ENCODE results near the gene C16orf92. TPM values are rescaled to one million over a fixed set of nuclear protein-coding genes. Genes with fewer than 3 reads are reported as not detected.

Gene C16orf92
- total RNA-seq, 1 donor from 2014 or later, result not detected

DNA sequence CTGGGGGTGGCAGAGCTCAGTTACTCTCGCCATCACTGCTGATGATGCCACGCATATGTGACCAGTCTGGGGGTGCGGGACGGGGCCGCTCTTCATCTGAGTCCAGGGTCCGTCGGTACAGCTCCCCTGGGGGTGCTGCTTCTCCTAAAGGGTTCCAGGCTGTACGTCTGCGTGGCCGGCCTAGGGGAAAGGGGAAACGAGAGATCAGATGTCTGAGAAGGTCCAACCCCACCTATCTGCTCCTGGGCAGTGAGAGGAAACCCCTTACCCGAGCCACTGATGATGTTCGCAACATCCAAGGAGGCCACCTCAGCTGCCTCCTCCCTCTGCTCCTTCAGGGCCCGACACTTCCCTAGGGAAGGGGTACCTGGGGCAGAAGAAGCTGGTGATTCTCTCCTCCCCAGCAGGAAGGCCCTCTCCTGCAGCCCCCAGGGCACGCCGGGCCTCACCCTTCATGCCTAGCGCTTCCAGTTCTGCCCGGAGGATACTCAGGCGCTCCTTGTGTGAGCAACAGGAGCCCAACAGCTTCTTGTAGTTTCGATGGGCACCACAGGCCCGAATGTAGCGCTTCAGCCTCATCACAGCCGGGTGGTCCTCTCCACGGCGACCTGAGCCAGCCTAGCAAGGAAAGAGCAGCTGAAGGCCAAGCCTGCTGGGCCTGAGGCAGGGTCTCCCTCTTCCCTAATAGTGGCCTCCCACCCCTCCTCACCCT is 29.7 kb upstream of the C16orf92 start:
- intact Hi-C loops (cut with micrococcal nuclease), result loop anchor here (10.0 kb wide), 2 partner anchors 381 to 661 kb away; partner anchors contain the start of genes FBRS, MYL11, PRR14 and TBC1D10B
- Mint-ChIP-seq H3K4me1 (peaks cover 24% of the 10 kb centered on the region), H3K4me3 (peak overlapping the region; percentile 95), H3K27ac (no peak overlapping the region), H3K36me3 (ENCODE audit: low read depth) (peaks cover 45% of the 10 kb centered on the region), H3K27me3 (no peaks in the 10 kb centered on the region), H3K9me3 (no peaks in the 10 kb centered on the region)
- DNase-seq, result no peak

DNA sequence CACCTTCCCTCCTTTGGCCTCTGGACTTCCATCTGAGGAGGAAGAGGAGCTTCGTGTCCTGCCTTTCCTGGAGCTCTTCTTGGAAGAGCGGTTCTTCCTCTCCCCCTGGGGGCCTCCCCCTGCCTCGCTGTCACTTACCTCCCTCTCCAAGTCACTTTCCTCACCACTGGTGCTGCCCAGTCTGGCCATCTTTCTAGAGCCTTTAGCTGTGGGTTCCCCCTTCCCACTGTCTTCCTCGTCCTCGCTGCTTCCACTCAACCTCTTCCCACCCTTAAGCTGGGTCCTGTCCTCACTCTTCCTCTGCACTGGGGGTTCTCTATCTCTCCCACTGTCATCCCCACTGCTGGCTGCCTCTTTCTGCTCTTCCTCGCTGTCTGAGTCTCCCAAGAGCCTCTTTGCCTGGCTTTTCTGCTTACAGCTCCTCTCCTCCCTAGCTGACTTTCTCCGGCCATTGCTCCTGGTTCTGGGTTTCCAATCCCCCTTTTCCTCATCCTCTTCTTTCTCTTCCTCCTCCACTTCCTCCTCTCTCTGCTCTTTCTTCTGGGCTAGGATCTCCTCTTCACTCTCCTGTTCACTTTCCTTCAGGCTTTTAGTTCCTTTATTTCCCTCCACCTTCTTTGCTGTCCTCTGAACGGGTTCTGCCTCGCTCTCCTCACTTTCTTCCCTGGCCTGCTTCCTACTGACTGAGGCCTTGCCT is 28.9 kb upstream of the C16orf92 start:
- peak overlapping the region; percentile 98 for H3K27ac Mint-ChIP-seq
- peaks cover 44% of the 10 kb centered on the region for H3K36me3 Mint-ChIP-seq (ENCODE audit: low read depth)
- no peak for DNase-seq
- intact Hi-C loops (cut with micrococcal nuclease), result loop anchor here (10.0 kb wide), 2 partner anchors 381 to 661 kb away; partner anchors contain the start of genes FBRS, MYL11, PRR14 and TBC1D10B
- H3K27me3 Mint-ChIP-seq, result no peaks in the 10 kb centered on the region
- peaks cover 24% of the 10 kb centered on the region for H3K4me1 Mint-ChIP-seq
- no peaks in the 10 kb centered on the region for H3K9me3 Mint-ChIP-seq
- peak overlapping the region; percentile 95 for H3K4me3 Mint-ChIP-seq

DNA sequence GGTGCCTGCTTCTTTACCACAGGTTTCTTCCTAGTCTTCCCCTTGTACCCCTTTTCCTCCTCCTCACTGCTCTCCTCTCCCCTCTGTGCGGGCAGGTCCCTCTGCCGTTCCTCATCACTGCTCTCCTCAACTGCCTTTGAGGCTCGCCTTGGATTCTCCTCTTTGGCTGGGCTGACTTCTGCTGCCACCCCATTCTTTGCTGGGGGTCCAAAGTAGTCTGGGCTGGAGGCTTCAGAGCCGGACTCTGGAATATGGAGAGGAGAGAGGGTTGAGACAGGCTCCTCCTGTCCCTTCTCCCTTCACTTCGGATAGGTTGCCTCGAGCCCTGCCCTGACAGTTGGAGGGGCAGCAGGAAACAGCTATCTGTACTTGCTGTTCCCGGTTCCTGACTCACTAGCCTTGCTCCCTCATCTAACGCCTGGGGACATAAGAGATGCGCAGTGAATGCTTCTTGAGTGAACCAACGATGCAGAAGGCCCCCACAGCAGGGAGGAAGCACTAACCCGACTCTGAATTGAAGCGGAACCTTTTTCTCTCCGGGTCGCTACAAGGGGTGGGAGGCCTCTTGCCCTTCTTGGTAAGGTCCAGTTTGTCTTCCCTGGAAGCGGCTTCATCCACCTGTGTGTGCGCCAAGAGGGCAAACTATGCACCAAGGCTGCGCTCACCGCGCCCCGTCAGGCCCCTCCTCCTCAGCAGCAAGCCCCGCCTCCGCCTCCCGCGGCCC is 28.2 kb upstream of the C16orf92 start:
- no peaks in the 10 kb centered on the region for H3K9me3 Mint-ChIP-seq
- DNase-seq, result peak; percentile 93
- H3K4me1 Mint-ChIP-seq, result peaks cover 26% of the 10 kb centered on the region
- H3K27me3 Mint-ChIP-seq, result no peaks in the 10 kb centered on the region
- intact Hi-C loops (cut with micrococcal nuclease), result loop anchor here (5.0 to 10.0 kb wide), 3 partner anchors 380 to 1172 kb away; partner anchors contain the start of genes ATXN2L, FBRS, MYL11 and PRR14
- peak overlapping the region; percentile 98 for H3K27ac Mint-ChIP-seq
- peaks cover 47% of the 10 kb centered on the region for H3K36me3 Mint-ChIP-seq (ENCODE audit: low read depth)
- peak overlapping the region; percentile 95 for H3K4me3 Mint-ChIP-seq

DNA sequence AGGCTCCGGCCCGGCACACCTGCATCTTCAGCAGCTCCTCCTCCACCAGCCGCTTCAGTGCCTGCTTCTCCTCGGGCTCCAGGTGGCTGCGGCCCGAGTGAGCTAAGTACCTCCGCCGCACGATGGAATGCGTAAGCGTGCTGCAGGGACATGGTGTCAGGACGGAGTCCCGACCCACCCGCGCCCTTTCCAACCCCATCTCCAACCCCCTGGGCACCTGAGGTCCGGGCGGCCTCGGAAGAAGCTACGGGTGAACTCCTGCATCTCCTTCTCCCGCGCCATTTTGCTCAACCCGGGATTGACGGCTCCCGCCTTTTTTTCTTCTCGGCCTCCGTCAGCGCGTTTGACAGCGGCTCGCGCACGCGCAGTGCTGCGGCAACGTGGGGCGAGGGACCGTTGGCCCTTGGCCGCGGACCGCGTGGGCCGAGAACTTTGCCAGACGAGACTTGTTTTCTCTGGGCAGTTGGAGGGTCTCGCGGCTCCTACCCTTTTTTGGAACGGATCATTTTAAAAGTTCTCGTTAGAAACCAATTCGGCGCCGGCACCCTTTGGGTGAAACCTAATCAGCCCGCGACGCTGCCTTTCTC is 27.6 kb upstream of the C16orf92 start, which contains the start of gene HIRIP3:
HIRIP3 (minus strand) TSS at position 294 of the 587 bp plus-strand sequence; CDS start at position 282, 12 bp downstream.
- Mint-ChIP-seq H3K27ac (peak within 1 kb of the TSS; percentile 98), H3K27me3 (no peaks in the 10 kb centered on the region), H3K9me3 (no peaks in the 10 kb centered on the region), H3K36me3 (ENCODE audit: low read depth) (peaks cover 48% of the 10 kb centered on the region), H3K4me1 (peaks cover 26% of the 10 kb centered on the region), H3K4me3 (peak within 1 kb of the TSS; percentile 95)
- intact Hi-C loops (cut with micrococcal nuclease), result loop anchor here (5.0 to 10.0 kb wide), 3 partner anchors 379 to 1173 kb away; partner anchors contain the start of genes ATXN2L, FBRS, MYL11 and PRR14
- DNase-seq, result peak; percentile 97

DNA sequence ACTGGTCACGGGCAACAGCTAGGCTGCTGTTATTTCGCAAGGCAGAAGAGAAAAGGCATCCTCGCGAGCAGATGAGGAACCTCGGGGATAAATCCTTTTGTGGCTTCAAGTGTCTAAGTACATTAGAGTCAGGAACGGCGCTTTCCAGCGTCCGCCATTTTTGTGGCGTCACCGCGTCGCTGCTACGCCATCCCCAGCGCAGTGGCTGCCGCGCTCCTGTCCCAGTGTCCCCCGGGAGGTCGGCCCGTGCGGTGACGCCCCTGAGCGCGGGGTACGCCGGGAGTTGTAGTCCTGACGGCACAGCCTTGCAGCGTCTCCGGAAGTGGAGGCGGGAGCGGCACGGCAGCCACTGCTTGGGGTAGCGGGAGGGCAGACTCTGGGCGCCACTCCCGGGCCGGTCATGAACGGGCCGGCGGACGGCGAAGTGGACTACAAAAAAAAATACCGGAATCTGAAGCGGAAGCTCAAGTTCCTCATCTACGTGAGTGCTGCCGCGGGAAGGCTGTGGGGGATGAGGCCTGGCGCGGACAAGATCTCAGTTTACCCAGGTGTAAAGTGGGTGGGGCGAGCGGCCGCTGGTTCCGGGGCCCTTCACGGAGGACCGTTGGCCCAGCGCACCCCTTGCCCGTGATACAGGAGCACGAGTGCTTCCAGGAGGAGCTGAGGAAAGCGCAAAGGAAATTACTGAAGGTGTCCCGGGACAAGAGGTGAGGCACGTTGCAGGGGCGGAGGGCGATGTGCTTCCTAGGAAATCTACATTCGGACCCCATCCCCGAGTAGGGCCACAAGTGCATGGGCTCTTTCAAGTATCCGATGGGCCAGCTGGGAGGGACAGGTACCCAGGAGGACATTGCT is 26.9 kb upstream of the C16orf92 start, which contains the start of gene INO80E:
INO80E (plus strand) TSS at position 331 of the 855 bp plus-strand sequence; CDS start at position 401, 70 bp downstream.
- intact Hi-C loops (cut with micrococcal nuclease), result loop anchor here (1.0 to 10.0 kb wide), 12 partner anchors 23 to 1174 kb away; partner anchors contain the start of genes ALDOA, ATXN2L, CDIPT and FBRS
- DNase-seq, result peak; percentile 100
- Mint-ChIP-seq H3K4me3 (peak within 1 kb of the TSS; percentile 95), H3K36me3 (ENCODE audit: low read depth) (peaks cover 50% of the 10 kb centered on the region), H3K27ac (peak within 1 kb of the TSS; percentile 98), H3K4me1 (peaks cover 26% of the 10 kb centered on the region), H3K27me3 (no peaks in the 10 kb centered on the region), H3K9me3 (no peaks in the 10 kb centered on the region)

DNA sequence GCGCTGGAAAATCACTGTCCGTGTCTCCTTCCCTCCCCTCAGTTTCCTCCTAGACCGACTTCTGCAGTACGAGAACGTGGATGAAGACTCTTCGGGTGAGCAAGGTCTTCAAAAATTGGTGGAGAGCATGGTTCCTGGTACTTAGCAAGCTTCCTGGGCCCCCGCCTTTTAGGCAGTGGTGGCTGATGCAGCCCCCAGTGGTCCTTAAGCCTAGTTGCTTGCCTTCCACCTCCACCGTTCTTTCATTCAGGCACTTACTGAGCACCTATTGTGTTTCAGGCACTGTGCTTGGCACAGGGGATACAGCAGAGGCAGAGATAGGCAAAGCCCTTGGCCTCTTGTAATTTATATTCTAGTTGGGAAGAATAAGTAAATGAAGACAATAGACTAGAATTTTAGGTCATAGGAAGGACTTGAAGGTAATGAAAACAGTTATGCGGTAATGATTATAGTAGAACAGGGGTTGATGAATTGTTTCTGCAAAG is 26.2 kb upstream of the C16orf92 start:
- Mint-ChIP-seq H3K36me3 (ENCODE audit: low read depth) (peaks cover 53% of the 10 kb centered on the region), H3K4me3 (peak overlapping the region; percentile 95), H3K4me1 (peaks cover 26% of the 10 kb centered on the region), H3K27ac (peak overlapping the region; percentile 98), H3K9me3 (no peaks in the 10 kb centered on the region), H3K27me3 (no peaks in the 10 kb centered on the region)
- no peak for DNase-seq
- intact Hi-C loops (cut with micrococcal nuclease), result loop anchor here (1.0 to 10.0 kb wide), 12 partner anchors 24 to 1175 kb away; partner anchors contain the start of genes ALDOA, ATXN2L, CDIPT and FBRS

DNA sequence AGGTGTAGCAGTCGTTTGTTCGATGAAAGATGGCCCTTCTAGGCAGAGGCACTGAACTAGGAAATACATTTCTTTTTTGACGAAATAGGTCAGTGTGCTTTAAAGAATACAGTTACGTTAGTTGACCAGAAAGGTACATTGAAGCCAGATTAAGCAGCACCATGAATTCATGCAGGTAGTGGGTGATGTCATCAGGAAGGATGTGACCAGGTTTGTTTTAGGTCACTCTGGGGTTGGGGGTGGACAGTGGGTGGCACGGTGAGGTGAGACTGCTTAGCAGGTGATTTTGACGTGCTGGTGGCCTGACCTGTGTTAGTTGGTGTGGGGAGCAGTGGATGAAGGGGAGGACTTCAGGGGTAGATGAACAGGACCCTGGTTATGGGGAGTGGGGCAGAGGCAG is 23.4 kb upstream of the C16orf92 start:
- DNase-seq, result no peak
- H3K4me1 Mint-ChIP-seq, result peaks cover 22% of the 10 kb centered on the region
- no peaks in the 10 kb centered on the region for H3K27me3 Mint-ChIP-seq
- no peak overlapping the region for H3K27ac Mint-ChIP-seq
- H3K36me3 Mint-ChIP-seq (ENCODE audit: low read depth), result peaks cover 48% of the 10 kb centered on the region
- H3K9me3 Mint-ChIP-seq, result no peaks in the 10 kb centered on the region
- intact Hi-C loops (cut with micrococcal nuclease), result loop anchor here (5.0 to 10.0 kb wide), 3 partner anchors 375 to 1177 kb away; partner anchors contain the start of genes ATXN2L, FBRS, MYL11 and PRR14
- no peak overlapping the region for H3K4me3 Mint-ChIP-seq

DNA sequence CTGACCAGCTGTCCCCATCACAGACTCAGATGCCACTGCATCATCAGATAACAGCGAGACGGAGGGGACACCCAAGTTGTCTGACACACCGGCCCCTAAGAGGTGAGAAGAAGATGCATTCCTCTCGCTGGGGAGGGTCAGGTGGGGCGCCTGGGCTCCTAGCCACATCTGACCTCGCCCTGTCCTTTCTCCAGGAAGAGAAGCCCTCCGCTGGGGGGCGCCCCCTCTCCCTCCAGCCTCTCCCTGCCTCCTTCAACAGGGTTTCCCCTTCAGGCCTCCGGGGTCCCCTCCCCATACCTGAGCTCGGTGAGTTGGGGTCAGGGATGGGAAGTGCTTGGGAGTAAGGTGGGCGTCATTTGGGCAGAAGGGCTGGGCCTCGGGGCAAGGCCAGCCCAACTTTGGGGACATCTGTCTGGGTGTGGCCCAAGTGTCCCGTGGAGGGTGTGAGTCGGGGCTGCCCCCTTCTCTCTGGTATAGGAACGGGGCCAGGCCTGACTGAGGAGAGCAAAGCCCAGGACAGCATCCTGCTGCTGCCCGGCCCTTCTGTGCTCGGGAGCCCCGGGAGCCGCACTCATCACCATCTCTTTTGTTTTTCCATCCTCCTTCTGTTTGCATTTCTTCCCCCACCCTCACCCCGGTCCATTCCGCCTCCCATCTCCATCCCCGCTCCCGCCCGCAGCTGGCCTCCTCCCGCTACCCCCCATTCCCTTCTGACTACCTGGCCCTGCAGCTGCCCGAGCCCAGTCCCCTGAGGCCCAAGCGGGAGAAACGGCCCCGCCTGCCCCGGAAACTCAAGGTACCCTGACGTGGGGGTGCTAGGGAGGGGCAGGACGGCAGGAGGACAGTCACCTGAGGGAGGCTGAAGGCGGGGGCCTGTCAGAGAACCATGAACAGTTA is 22.0 kb upstream of the C16orf92 start:
- Mint-ChIP-seq H3K27me3 (no peaks in the 10 kb centered on the region), H3K9me3 (no peaks in the 10 kb centered on the region), H3K27ac (no peak overlapping the region), H3K36me3 (ENCODE audit: low read depth) (peaks cover 45% of the 10 kb centered on the region), H3K4me1 (peaks cover 17% of the 10 kb centered on the region), H3K4me3 (no peak overlapping the region)
- intact Hi-C loops (cut with micrococcal nuclease), result no loop called here
- no peak for DNase-seq

DNA sequence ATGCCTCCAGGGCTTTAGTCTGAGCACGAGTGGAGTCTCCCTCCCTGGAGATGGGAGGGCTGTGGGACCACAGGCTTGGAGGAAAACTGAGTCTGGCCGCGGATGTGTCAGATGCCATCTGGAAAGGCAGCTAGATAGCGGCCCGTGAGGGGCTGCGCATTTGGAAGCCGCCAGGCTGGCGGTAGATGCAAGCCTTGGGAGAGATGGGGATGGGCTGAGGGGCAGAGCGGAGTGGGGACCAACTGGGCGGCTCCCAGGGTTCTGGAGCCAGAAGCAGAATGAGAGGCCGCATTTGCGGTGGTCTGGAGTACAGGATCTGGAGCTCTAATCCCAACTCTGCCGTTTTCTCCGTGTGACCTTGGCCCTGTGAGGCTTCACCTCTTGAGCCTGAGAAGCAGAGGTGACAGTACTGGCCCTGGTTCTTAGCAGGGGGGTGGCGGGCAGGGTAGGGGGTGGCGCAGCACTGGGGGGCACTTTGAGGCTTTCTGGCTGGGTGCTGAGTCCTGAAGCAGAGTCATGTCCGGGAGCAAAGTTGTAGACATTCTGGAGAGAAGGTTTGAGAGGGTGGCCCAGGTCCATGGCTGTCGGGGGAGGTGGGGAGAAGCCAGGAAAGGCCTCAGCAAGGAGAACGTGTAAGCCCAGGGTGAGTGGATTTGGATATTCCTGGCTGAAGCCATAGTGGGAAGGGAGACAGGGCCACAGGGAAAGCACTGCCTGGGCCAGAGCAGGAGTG is 20.2 kb upstream of the C16orf92 start:
- H3K27me3 Mint-ChIP-seq, result no peaks in the 10 kb centered on the region
- H3K36me3 Mint-ChIP-seq (ENCODE audit: low read depth), result peaks cover 34% of the 10 kb centered on the region
- H3K4me3 Mint-ChIP-seq, result no peak overlapping the region
- no peak overlapping the region for H3K27ac Mint-ChIP-seq
- intact Hi-C loops (cut with micrococcal nuclease), result no loop called here
- no peaks in the 10 kb centered on the region for H3K9me3 Mint-ChIP-seq
- peaks cover 10% of the 10 kb centered on the region for H3K4me1 Mint-ChIP-seq
- no peak for DNase-seq

DNA sequence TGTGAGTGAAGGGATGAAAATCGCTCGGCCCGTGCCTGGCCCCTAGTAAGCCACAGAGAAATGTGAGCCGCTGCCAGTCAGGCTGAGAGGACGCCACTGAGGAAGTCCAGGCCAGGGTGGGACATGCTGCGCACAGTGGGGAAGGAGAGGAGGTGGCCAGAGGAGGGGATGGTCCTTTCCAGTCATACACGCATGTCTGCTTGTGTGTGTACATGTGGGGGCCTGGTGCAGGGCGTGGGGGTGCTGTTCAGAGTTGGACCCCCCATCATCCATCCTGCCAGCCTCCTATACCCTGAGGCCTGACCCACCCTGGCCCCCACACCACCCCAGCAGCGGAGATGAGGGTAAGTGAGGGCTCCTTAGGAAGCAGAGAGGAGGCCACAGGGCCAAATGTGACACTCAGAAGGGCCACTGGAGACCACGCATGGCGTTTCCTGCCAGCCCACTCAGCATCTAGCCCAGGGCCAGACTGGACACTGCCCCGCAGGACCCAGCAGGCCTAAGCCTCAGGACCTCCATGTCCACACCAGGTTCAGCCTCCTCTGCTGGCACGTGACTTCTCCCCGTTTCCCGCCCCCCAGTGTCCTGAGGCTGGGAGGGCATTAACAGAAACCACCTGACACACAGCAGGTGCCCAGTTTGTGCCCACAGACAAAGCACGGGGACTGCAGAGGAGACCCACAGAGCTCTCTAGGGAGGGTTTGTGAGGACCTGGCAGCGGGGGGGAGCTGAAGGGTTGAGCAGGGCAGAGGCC is 19.2 kb upstream of the C16orf92 start:
- H3K36me3 Mint-ChIP-seq (ENCODE audit: low read depth), result peaks cover 27% of the 10 kb centered on the region
- H3K27ac Mint-ChIP-seq, result no peak overlapping the region
- no peak for DNase-seq
- H3K9me3 Mint-ChIP-seq, result no peaks in the 10 kb centered on the region
- H3K4me3 Mint-ChIP-seq, result no peak overlapping the region
- H3K27me3 Mint-ChIP-seq, result peaks cover 2% of the 10 kb centered on the region
- H3K4me1 Mint-ChIP-seq, result peaks cover 6% of the 10 kb centered on the region
- intact Hi-C loops (cut with micrococcal nuclease), result no loop called here
